ENCODE measurements around the gene VCP.

DNA sequence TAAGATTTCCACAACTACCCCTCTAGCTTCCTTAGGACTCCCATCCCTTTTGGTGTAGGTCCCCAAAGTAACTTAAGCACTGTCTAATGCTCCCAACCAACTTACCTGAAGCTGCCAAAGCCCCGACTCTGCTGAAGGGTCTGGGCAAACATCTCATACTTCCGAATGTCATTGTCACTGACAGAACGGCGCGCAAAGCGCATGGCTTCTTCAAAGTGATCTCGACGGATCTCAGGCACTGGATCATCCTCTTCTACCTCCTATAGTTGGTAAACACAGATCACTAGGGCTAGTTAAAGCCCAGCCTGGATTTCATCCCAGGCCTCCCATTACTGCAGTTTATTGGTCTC is 15.2 kb downstream of the VCP start:
- no peak for TF ChIP-seq CTCF (conservative IDR thresholded peaks at IDR 0.05; ENCODE audit: low read length)
- no peak for TF ChIP-seq EZH2phosphoT487 (IDR thresholded peaks at IDR 0.05; ENCODE audit: borderline replicate concordance)

Data from Loucy (cell line).